Left forelimb (tissue), 1 donor: ENCODE measurements around the gene HTR1D.
"Not testable (repeated sequence)": the region's sequence is repeated elsewhere in the genome, so short reads cannot be mapped to it uniquely, and the experiment has no call there.

Experiments used
- DNase-seq: peaks from one replicate; pipeline ENCODE4 v3.0.0-alpha.2; 2018; ENCODE audit warnings: low spot score

Gene HTR1D

GRCh38 chr1:23216771-23217420 is 406 bp downstream of the HTR1D start:
- no peak for DNase-seq

- DNase-seq, result no peak
Measured at GRCh38 chr1:23215751-23216449, 1.4 kb downstream of the HTR1D start.

DNA sequence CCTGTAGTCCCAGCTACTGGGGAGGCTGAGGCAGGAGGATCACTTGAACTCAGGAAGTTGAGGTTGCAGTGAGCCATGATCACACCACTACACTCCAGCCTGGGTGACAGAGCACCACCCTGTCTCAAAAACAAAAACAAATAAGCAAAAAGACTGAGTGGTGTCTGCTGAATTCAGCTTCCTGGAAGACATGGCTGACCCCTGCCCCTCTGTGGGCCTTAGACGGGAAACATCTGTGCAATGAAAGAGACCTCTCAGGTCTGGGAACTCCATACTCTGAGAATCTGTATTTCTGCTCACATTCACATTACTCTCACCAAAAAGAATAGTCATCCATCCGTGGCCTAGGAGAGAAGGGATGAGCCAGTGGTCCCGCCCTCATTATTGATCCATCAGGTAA is 2.0 kb downstream of the HTR1D start:
- DNase-seq, result no peak

GRCh38 chr1:23214640-23215039 is 2.7 kb downstream of the HTR1D start:
- DNase-seq, result no peak

DNA sequence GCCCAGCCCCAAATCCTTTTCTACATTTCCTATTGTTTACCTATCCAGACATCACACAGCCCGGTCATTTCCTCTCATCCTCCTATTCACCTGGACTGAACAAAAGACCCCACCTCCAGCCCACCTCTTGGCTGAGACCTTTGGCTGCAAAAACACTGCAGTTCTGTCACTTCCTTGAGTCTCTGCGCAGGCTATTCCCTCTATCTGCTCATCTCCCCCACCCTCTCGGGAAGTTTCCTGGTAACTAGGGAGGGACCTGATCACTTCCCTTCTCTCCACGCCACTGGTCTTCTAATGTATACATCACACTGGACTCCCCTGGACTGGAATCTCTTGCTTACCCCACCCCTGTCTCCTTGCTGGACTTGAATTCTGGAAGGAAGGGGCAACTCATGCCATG is 5.3 kb downstream of the HTR1D start:
- no peak for DNase-seq

DNA sequence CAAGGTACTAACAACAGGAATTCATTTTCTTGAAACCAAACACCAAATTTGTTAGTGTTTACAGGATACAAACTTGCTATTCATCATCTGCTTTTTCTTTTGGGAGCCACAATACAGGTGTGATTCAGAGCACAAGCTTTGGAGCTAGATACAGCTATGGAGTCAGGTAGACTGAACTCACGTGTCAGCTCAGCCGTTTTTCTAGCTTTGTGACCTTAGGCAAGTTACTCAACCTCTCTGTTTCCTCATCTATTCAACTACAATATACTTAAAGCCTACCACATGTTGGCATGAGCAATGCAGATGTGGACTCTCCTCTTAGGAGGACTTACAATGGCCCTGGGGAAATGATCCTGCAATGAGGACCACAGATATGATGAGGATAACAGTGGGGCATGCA is 6.3 kb downstream of the HTR1D start:
- no peak for DNase-seq

- no peak for DNase-seq
Measured at GRCh38 chr1:23210351-23210785, 6.9 kb downstream of the HTR1D start.

- DNase-seq, result no peak
Measured at GRCh38 chr1:23209770-23210169, 7.5 kb downstream of the HTR1D start.

GRCh38 chr1:23208527-23208926 is 8.8 kb downstream of the HTR1D start:
- DNase-seq, result no peak

DNA sequence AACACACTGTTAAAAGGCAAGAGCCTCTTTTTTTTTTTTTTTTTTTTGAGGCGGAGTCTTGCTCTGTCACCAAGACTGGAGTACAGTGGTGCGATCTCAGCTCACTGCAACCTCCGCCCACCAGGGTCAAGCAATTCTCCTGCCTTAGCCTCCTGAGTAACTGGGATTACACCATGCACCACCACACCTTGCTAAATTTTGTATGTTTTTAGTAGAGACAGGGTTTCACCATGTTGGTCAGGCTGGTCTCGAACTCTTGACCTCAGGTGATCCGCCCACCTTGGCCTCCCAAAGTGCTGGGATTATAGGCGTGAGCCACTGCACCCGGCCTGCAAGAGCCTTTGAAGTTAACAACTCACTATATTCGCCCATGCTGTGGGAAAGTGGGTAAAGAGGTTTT is 9.6 kb downstream of the HTR1D start:
- not testable (repeated sequence) for DNase-seq

DNA sequence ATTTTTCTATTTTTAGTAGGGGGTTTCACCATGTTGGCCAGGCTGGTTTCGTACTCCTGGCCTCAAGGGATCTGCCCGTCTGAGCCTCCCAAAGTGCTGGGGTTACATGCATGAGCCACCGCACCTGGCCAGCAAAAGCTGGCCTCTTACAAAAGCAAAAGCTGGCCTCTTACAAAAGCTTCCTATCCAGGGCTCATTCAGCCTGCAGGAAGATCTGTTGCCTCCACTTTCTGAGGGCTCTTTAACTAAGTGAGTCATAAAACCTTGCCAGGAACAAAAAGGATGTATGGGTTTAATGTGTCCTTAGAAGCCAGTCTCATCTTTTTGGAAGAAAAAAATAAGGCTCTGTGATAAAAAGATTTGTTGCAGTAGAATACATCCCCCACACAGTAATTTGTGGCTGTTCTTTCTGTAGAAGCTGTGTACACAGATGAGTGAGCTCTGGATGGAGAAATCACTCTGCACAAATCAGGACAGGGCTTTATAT is 15.0 kb downstream of the HTR1D start:
- DNase-seq, result no peak

- DNase-seq, result no peak
Measured at GRCh38 chr1:23200883-23201282, 16.4 kb downstream of the HTR1D start.

DNA sequence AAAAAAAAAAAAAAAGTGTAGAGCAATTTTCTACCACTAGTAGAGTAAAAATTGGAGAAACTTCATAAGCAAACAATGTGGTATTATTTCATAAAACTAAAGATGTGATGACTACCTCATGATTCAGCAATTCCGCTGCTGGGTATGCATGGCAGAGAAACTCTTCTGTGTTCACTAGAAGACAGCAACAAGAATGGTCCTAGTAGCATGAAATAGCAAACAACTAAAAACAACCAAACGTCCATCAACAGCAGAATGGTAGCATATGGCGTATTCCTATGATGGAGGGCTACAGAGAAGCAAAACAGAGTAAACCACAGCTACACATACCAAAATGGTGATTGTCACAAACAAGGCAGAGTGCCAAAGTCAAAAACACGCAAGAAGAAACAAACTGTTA is 18.9 kb downstream of the HTR1D start:
- no peak for DNase-seq

DNA sequence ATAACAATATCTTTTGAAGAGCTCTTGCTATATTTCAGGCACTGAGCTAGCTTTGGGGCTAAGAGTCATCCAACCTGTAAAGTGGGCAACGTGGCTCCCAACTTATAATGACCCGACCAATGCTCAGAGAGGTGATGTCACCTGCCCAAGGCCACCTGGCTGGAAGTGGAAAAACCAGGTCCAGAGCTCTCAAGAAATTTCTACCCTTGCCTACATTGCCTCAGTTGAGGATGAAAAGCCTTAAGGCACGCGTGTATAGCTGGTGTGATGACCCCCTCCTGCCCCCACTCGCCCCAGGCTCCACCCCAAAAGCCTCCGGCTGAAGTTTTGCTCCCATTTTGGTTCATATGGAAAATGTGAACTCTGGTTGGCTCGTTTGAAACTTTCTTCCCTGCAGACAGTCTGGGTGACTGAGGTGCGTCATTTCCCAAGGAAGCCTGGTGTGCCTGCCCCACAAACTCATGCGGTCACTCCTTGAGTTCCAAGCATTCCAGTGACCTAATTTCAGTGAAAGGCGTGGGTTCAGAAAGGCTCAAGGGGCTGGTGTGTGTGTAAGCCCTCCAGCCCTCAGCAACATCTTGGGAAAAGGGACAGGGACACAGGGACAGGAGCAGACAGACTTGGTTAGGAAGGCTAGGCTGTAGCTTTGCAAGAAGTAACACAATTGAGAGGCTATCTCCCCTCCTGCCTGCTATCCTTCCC is 20.5 kb downstream of the HTR1D start:
- no peak for DNase-seq

GRCh38 chr1:23194119-23194984 is 22.9 kb downstream of the HTR1D start:
- DNase-seq, result no peak

DNA sequence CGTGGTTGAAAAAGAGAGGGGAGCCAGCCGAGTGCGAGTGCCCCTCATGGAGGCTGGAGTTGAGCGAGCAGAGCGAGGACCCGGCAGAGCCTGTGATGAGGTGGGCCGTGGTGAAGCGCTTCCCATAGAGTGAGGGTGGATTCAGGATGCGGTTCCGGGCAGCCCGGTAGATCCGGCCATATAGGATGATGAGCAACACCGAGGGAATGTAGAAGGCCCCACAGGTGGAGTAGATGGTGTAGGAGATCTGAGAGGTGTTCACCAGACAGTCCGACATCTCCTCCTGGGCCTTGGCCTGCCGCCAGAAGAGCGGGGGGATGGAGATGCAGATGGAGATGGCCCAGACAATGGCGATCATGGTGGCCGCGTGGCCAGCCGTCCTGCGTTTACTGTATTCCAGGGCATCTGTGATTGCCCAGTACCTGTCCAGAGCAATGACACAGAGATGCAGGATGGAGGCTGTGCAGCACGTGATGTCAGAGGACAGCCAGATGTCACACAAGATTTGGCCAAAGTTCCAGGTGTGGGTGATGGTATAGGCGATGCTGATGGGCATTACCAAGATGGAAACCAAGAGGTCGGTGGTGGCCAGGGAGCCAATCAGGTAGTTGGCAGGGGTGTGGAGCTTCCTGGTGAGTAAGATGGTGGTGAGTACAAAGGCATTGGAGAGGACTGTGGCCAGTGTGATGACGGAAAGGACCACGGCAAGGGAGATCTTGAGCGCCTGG is 23.7 kb downstream of the HTR1D start:
- no peak for DNase-seq

- no peak for DNase-seq
Measured at GRCh38 chr1:23191199-23191598, 26.1 kb downstream of the HTR1D start.

DNA sequence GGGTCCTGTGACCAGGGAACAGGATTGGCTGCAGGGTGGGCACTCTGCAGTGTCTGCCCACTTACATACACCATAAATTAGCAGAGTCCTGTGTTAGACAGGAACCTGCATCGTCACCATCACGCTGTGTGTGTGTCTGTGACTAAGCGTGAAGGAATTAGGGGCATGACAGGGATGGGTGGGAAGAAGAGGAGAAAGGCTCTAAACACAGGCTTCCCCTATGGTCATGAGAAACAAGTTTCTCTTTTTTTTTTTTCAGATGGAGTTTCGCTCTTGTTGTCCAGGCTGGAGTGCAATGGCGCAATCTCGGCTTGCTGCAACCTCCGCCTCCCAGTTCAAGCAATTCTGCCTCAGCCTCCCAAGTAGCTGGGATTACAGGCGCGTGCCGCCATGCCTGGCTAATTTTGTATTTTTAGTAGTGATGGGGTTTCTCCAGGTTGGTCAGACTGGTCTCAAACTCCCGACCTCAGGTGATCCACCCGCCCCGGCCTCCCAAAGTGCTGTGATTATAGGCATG is 28.3 kb downstream of the HTR1D start:
- not testable (repeated sequence) for DNase-seq

DNA sequence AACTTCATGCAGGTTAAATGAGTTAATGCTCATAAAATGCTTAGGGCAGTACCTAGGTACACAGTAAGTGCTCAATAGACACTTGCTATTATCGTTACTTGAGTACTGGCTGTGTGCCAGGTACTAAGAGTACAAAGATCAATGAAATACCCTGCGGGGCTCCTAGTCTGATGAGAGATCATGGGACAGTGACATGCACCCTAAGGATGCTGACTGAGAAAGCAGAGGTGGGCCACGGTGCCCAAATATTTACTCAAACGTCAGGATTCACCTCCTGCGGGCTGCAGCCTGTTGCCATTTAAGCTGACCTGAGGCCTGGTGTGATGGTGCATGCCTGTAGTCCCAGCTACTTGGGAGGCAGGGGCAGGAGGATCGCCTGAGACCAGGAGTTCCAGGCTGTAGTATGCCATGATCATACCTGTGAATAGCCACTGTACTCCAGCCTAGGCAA is 28.8 kb downstream of the HTR1D start:
- no peak for DNase-seq

DNA sequence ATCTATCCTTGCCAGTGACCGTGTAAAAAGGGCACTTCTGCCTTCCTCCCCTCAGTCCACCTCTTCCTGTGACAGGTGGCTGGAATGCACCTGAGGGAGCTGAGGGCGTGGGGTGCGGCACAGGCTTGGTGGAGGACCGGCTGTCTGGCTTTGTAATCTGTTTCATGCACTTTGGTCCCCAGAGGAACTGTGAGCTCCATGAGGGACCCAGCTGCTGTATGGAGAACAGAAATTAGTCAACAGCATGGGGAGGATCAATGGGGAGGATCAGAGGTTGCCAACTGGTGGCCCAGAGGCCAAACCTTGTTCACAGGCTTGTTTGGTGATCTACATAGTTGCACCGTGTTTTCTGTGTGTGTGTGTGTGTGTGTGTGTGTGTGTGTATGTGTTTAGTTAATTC is 29.7 kb downstream of the HTR1D start:
- DNase-seq, result no peak

DNA sequence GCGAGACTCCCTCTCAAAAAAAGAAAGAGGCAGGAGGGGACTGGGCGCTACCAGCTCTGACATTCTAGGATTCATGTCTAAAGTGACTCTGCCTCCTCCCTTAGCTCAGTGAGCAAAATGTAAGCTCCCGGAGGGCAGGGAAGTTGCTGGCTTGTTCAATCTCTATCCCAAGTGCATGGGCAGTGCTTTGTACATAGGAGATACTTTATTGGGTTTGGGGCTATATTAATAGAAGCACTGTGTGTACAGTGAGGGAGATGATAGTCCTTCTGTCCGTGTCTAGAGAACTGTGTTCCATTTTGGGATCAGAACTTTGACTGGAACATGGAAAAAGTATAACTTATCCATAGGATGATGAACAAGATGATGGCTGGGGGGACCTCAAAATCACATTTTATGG is 31.9 kb downstream of the HTR1D start:
- no peak for DNase-seq
